ENCODE results near the gene ATG13.

GRCh38 chr11:46667043-46667481 lies 49.7 kb downstream of the ATG13 start:
- TF ChIP-seq, protein P1, sequence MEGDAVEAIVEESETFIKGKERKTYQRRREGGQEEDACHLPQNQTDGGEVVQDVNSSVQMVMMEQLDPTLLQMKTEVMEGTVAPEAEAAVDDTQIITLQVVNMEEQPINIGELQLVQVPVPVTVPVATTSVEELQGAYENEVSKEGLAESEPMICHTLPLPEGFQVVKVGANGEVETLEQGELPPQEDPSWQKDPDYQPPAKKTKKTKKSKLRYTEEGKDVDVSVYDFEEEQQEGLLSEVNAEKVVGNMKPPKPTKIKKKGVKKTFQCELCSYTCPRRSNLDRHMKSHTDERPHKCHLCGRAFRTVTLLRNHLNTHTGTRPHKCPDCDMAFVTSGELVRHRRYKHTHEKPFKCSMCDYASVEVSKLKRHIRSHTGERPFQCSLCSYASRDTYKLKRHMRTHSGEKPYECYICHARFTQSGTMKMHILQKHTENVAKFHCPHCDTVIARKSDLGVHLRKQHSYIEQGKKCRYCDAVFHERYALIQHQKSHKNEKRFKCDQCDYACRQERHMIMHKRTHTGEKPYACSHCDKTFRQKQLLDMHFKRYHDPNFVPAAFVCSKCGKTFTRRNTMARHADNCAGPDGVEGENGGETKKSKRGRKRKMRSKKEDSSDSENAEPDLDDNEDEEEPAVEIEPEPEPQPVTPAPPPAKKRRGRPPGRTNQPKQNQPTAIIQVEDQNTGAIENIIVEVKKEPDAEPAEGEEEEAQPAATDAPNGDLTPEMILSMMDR (IDR thresholded peaks at IDR 0.05), result no peak
- no peak for TF ChIP-seq POLR2A (IDR thresholded peaks at IDR 0.05)

Data from adrenal gland (tissue), 5 donors.